Measurements from ENCODE around the gene TFCP2L1. TPM values are rescaled to one million over a fixed set of nuclear protein-coding genes. Genes with fewer than 3 reads are reported as not detected.

TFCP2L1 gene
- total RNA-seq, 1 experiment from 2014 or later, result 18.4 TPM

- Histone ChIP-seq H3K9me3 (no peaks in the 10 kb centered on the region), H3K4me1 (no peaks in the 10 kb centered on the region), H3K27me3 (replicated peaks; ENCODE audit: control insufficient read depth, insufficient read depth, low read length) (no peaks in the 10 kb centered on the region), H3K4me3 (ENCODE audit: low read depth, low read length) (no peak overlapping the region), H3K36me3 (ENCODE audit: control insufficient read depth, insufficient read depth, low read length) (no peaks in the 10 kb centered on the region)
- POLR2A ChIA-PET, result no interaction called here
- BruUV-seq (replicated peaks), result no TSS peak
- intact Hi-C loops (cut with micrococcal nuclease; ENCODE audit: unreplicated experiment), result no loop called here
- no peaks in the 10 kb centered on the region for H3K4me1 Mint-ChIP-seq (ENCODE audit: low read depth, unreplicated experiment)
- CTCF ChIA-PET, result interaction anchor here (0.6 to 1.5 kb wide), 2 partner anchors 112 to 995 kb away, joined by 3 to 8 read pairs; no protein-coding TSS in a partner anchor
- H3K27ac Mint-ChIP-seq (ENCODE audit: unreplicated experiment), result no peak overlapping the region
- no peak for TF ChIP-seq CTCF (IDR thresholded peaks at IDR 0.05; ENCODE audit: insufficient read depth in 1 of 2, low read depth in 1 of 2, low read length in 1 of 2, severe bottlenecking in 1 of 2, unreplicated experiment in 1 of 2)
- no peak for DNase-seq
- no peaks in the 10 kb centered on the region for H3K27me3 Mint-ChIP-seq (ENCODE audit: insufficient read depth, unreplicated experiment)
- H3K36me3 Mint-ChIP-seq (ENCODE audit: insufficient read depth, unreplicated experiment), result peaks cover 10% of the 10 kb centered on the region
- no peaks in the 10 kb centered on the region for H3K9me3 Mint-ChIP-seq (ENCODE audit: unreplicated experiment)
- H3K4me3 Mint-ChIP-seq (ENCODE audit: unreplicated experiment), result no peak overlapping the region
Observed at GRCh38 chr2:121240436-121240835, 44.6 kb downstream of the TFCP2L1 start.

DNA sequence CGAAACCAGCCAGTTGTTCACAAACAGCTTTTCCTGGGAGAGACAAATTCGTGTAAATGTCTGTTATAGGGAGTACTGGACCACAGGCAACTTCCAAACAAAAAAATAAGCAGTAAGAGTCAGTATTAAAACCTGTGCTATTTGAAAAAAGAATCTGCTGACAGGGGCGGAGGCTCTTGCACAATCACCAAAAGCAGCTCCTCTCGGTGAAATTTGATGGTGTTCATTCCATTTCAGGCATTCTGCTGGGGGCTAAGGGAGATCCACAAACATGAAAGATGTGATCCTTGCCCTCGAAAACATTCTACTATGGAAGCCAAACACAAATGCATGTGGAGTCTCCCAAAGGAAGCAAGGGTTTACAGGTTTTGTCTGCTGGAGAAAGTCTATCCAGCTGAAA, 45.0 kb downstream of the TFCP2L1 start:
- no peaks in the 10 kb centered on the region for H3K9me3 Mint-ChIP-seq (ENCODE audit: unreplicated experiment)
- H3K27ac Mint-ChIP-seq (ENCODE audit: unreplicated experiment), result no peak overlapping the region
- Histone ChIP-seq H3K4me1 (no peaks in the 10 kb centered on the region), H3K9me3 (no peaks in the 10 kb centered on the region), H3K4me3 (ENCODE audit: low read depth, low read length) (no peak overlapping the region), H3K27me3 (replicated peaks; ENCODE audit: control insufficient read depth, insufficient read depth, low read length) (no peaks in the 10 kb centered on the region), H3K36me3 (ENCODE audit: control insufficient read depth, insufficient read depth, low read length) (no peaks in the 10 kb centered on the region)
- no peak for DNase-seq
- intact Hi-C loops (cut with micrococcal nuclease; ENCODE audit: unreplicated experiment), result no loop called here
- no peaks in the 10 kb centered on the region for H3K27me3 Mint-ChIP-seq (ENCODE audit: insufficient read depth, unreplicated experiment)
- peaks cover 10% of the 10 kb centered on the region for H3K36me3 Mint-ChIP-seq (ENCODE audit: insufficient read depth, unreplicated experiment)
- BruUV-seq (replicated peaks), result no TSS peak
- POLR2A ChIA-PET, result no interaction called here
- no peak for TF ChIP-seq CTCF (IDR thresholded peaks at IDR 0.05; ENCODE audit: insufficient read depth in 1 of 2, low read depth in 1 of 2, low read length in 1 of 2, severe bottlenecking in 1 of 2, unreplicated experiment in 1 of 2)
- no peaks in the 10 kb centered on the region for H3K4me1 Mint-ChIP-seq (ENCODE audit: low read depth, unreplicated experiment)
- no peak overlapping the region for H3K4me3 Mint-ChIP-seq (ENCODE audit: unreplicated experiment)
- CTCF ChIA-PET, result interaction anchor here (0.6 to 1.5 kb wide), 2 partner anchors 104 to 111 kb away, joined by 3 to 8 read pairs; no protein-coding TSS in a partner anchor

GRCh38 chr2:121239471-121239870, 45.5 kb downstream of the TFCP2L1 start:
- Mint-ChIP-seq H3K4me3 (ENCODE audit: unreplicated experiment) (no peak overlapping the region), H3K36me3 (ENCODE audit: insufficient read depth, unreplicated experiment) (peaks cover 10% of the 10 kb centered on the region), H3K9me3 (ENCODE audit: unreplicated experiment) (no peaks in the 10 kb centered on the region), H3K27ac (ENCODE audit: unreplicated experiment) (no peak overlapping the region), H3K4me1 (ENCODE audit: low read depth, unreplicated experiment) (no peaks in the 10 kb centered on the region), H3K27me3 (ENCODE audit: insufficient read depth, unreplicated experiment) (no peaks in the 10 kb centered on the region)
- no peaks in the 10 kb centered on the region for H3K4me1 ChIP-seq
- intact Hi-C loops (cut with micrococcal nuclease; ENCODE audit: unreplicated experiment), result no loop called here
- POLR2A ChIA-PET, result no interaction called here
- BruUV-seq (replicated peaks), result no TSS peak
- no peaks in the 10 kb centered on the region for H3K36me3 ChIP-seq (ENCODE audit: control insufficient read depth, insufficient read depth, low read length)
- H3K4me3 ChIP-seq (ENCODE audit: low read depth, low read length), result no peak overlapping the region
- no peak for TF ChIP-seq CTCF (IDR thresholded peaks at IDR 0.05; ENCODE audit: insufficient read depth in 1 of 2, low read depth in 1 of 2, low read length in 1 of 2, severe bottlenecking in 1 of 2, unreplicated experiment in 1 of 2)
- CTCF ChIA-PET, result interaction anchor here (0.6 to 1.5 kb wide), 2 partner anchors 103 to 111 kb away, joined by 3 to 8 read pairs; no protein-coding TSS in a partner anchor
- no peaks in the 10 kb centered on the region for H3K9me3 ChIP-seq
- H3K27me3 ChIP-seq (replicated peaks; ENCODE audit: control insufficient read depth, insufficient read depth, low read length), result no peaks in the 10 kb centered on the region
- DNase-seq, result no peak

All from Caco-2 (cell line).